Uterine smooth muscle cell (primary cell): ENCODE measurements around the gene FGF16. TPM values are rescaled to one million over a fixed set of nuclear protein-coding genes. Genes with fewer than 3 reads are reported as not detected.

ENCODE experiments used
- total RNA-seq: library from RNA; depleted of rRNA; stranded (reverse); fragments of >200 nt; gene quantifications from 2 replicates; pipeline ENCODE4 v1.2.3, GENCODE V29; 2014

Gene FGF16
- under 0.01 TPM in 1 of 2 replicates, not detected in the other for total RNA-seq

GRCh38 chrX:77446908-77447652 lies at the start of gene FGF16:
Gene FGF16, plus strand, starts transcription at chrX:77447389. Its CDS starts 286 bp downstream, at chrX:77447675.

